ENCODE results near the gene PALM.

The PALM gene

GRCh38 chr19:778910-779653 is 70.3 kb downstream of the PALM start:
- H2BK12ac ChIP-seq (ENCODE audit: low read length) = peak overlapping the region; percentile 95
- DNase-seq = peak; percentile 96 to 98
- peak overlapping the region; percentile 88 for H2AFZ ChIP-seq (ENCODE audit: insufficient read depth, low read length, poor library complexity)
- H4K12ac ChIP-seq (ENCODE audit: low read depth, low read length) = peak overlapping the region; percentile 63
- no peaks in the 10 kb centered on the region for H3K27me3 ChIP-seq (ENCODE audit: insufficient read depth, low read length)
- peak overlapping the region; percentile 63 for H4K8ac ChIP-seq (ENCODE audit: low read depth, low read length)
- H3K4me2 ChIP-seq (ENCODE audit: low read length) = no peak overlapping the region
- H3K79me2 ChIP-seq (ENCODE audit: control insufficient read depth, insufficient read depth, low read length, poor library complexity) = peaks cover 10% of the 10 kb centered on the region
- H3K9ac ChIP-seq (ENCODE audit: low read length) = no peak overlapping the region
- no peak overlapping the region for H3K4me3 ChIP-seq (ENCODE audit: low read depth, low read length)
- no peak overlapping the region for H3K23ac ChIP-seq (ENCODE audit: low read length)
- peak overlapping the region; percentile 81 for H2AK5ac ChIP-seq (ENCODE audit: low read length)
- H4K91ac ChIP-seq (ENCODE audit: low read depth, low read length) = peak overlapping the region; percentile 92
- peak overlapping the region; percentile 11 for H3K4ac ChIP-seq (ENCODE audit: low read depth, low read length)
- peak overlapping the region; percentile 82 for H2BK120ac ChIP-seq (ENCODE audit: insufficient read depth, low read length, poor library complexity)
- peak overlapping the region; percentile 83 for H3K18ac ChIP-seq (ENCODE audit: low read length)
- no CpG with 5 or more reads among the region's 36 CpGs for WGBS (ENCODE audit: extremely low coverage, insufficient coverage, insufficient read length)
- no peaks in the 10 kb centered on the region for H3K9me3 ChIP-seq (ENCODE audit: insufficient read depth, low read depth, low read length)
- peaks cover 27% of the 10 kb centered on the region for H3K79me1 ChIP-seq (ENCODE audit: low read length)
- peaks cover 26 to 28% of the 10 kb centered on the region in 2 experiments for H3K4me1 ChIP-seq (ENCODE audit: control insufficient read depth in 1 of 2, insufficient read depth in 2 of 2, low read length in 2 of 2)
- H3K36me3 ChIP-seq (ENCODE audit: control insufficient read depth in 1 of 2, insufficient read depth in 2 of 2, low read length in 2 of 2) = no peaks in the 10 kb centered on the region
- peak overlapping the region; percentile 61 for H2BK5ac ChIP-seq (ENCODE audit: low read depth, low read length, poor library complexity)
- peak overlapping the region; percentile 45 for H3K27ac ChIP-seq (ENCODE audit: low read depth, low read length)
- peak overlapping the region; percentile 82 for H3K14ac ChIP-seq (ENCODE audit: low read length)

- Histone ChIP-seq H3K18ac (ENCODE audit: low read length) (peak overlapping the region; percentile 3), H4K8ac (ENCODE audit: low read depth, low read length) (no peak overlapping the region), H3K79me1 (ENCODE audit: low read length) (peaks cover 27% of the 10 kb centered on the region), H4K12ac (ENCODE audit: low read depth, low read length) (no peak overlapping the region), H3K23ac (ENCODE audit: low read length) (no peak overlapping the region), H2AFZ (ENCODE audit: insufficient read depth, low read length, poor library complexity) (no peak overlapping the region), H3K36me3 (ENCODE audit: control insufficient read depth in 1 of 2, insufficient read depth in 2 of 2, low read length in 2 of 2) (no peaks in the 10 kb centered on the region), H3K9me3 (ENCODE audit: insufficient read depth, low read depth, low read length) (no peaks in the 10 kb centered on the region), H2BK12ac (ENCODE audit: low read length) (peak overlapping the region; percentile 83), H3K79me2 (ENCODE audit: control insufficient read depth, insufficient read depth, low read length, poor library complexity) (peaks cover 10% of the 10 kb centered on the region), H3K4me1 (ENCODE audit: control insufficient read depth in 1 of 2, insufficient read depth in 2 of 2, low read length in 2 of 2) (peaks cover 26 to 28% of the 10 kb centered on the region in 2 experiments), H3K4me3 (ENCODE audit: low read depth, low read length) (no peak overlapping the region), H3K14ac (ENCODE audit: low read length) (peak overlapping the region; percentile 6), H3K4ac (ENCODE audit: low read depth, low read length) (peak overlapping the region; percentile 6), H2AK5ac (ENCODE audit: low read length) (peak overlapping the region; percentile 81), H3K27me3 (ENCODE audit: insufficient read depth, low read length) (no peaks in the 10 kb centered on the region), H2BK120ac (ENCODE audit: insufficient read depth, low read length, poor library complexity) (no peak overlapping the region), H4K91ac (ENCODE audit: low read depth, low read length) (peak overlapping the region; percentile 20), H3K27ac (ENCODE audit: low read depth, low read length) (no peak overlapping the region), H3K9ac (ENCODE audit: low read length) (no peak overlapping the region), H3K4me2 (ENCODE audit: low read length) (no peak overlapping the region), H2BK5ac (ENCODE audit: low read depth, low read length, poor library complexity) (no peak overlapping the region)
- no CpG with 5 or more reads among the region's 15 CpGs for WGBS (ENCODE audit: extremely low coverage, insufficient coverage, insufficient read length)
- DNase-seq = no peak
These were observed 72.2 kb downstream of the PALM start for GRCh38 chr19:780935-781334.

GRCh38 chr19:781800-782184 is 73.1 kb downstream of the PALM start:
- H4K12ac ChIP-seq (ENCODE audit: low read depth, low read length) = peak overlapping the region; percentile 6
- H3K9ac ChIP-seq (ENCODE audit: low read length) = no peak overlapping the region
- peaks cover 10% of the 10 kb centered on the region for H3K79me2 ChIP-seq (ENCODE audit: control insufficient read depth, insufficient read depth, low read length, poor library complexity)
- peak overlapping the region; percentile 49 for H3K4ac ChIP-seq (ENCODE audit: low read depth, low read length)
- peak overlapping the region; percentile 84 for H4K91ac ChIP-seq (ENCODE audit: low read depth, low read length)
- peak overlapping the region; percentile 49 for H2BK5ac ChIP-seq (ENCODE audit: low read depth, low read length, poor library complexity)
- peak overlapping the region; percentile 38 for H2AK5ac ChIP-seq (ENCODE audit: low read length)
- no peak overlapping the region for H3K4me3 ChIP-seq (ENCODE audit: low read depth, low read length)
- H2BK120ac ChIP-seq (ENCODE audit: insufficient read depth, low read length, poor library complexity) = peak overlapping the region; percentile 93
- H3K27me3 ChIP-seq (ENCODE audit: insufficient read depth, low read length) = no peaks in the 10 kb centered on the region
- WGBS (ENCODE audit: extremely low coverage, insufficient coverage, insufficient read length) = no CpG with 5 or more reads among the region's 19 CpGs
- H3K36me3 ChIP-seq (ENCODE audit: control insufficient read depth in 1 of 2, insufficient read depth in 2 of 2, low read length in 2 of 2) = no peaks in the 10 kb centered on the region
- H3K79me1 ChIP-seq (ENCODE audit: low read length) = peaks cover 27% of the 10 kb centered on the region
- no peak for DNase-seq
- H2BK12ac ChIP-seq (ENCODE audit: low read length) = peak overlapping the region; percentile 84
- H3K9me3 ChIP-seq (ENCODE audit: insufficient read depth, low read depth, low read length) = no peaks in the 10 kb centered on the region
- H3K4me1 ChIP-seq (ENCODE audit: control insufficient read depth in 1 of 2, insufficient read depth in 2 of 2, low read length in 2 of 2) = peaks cover 26 to 28% of the 10 kb centered on the region in 2 experiments
- peak overlapping the region; percentile 95 for H3K27ac ChIP-seq (ENCODE audit: low read depth, low read length)
- no peak overlapping the region for H3K23ac ChIP-seq (ENCODE audit: low read length)
- H4K8ac ChIP-seq (ENCODE audit: low read depth, low read length) = peak overlapping the region; percentile 22
- H2AFZ ChIP-seq (ENCODE audit: insufficient read depth, low read length, poor library complexity) = peak overlapping the region; percentile 11
- peak overlapping the region; percentile 70 for H3K18ac ChIP-seq (ENCODE audit: low read length)
- H3K14ac ChIP-seq (ENCODE audit: low read length) = peak overlapping the region; percentile 55
- peak overlapping the region; percentile 62 for H3K4me2 ChIP-seq (ENCODE audit: low read length)

GRCh38 chr19:782185-782877 is 73.6 kb downstream of the PALM start:
- Histone ChIP-seq H3K14ac (ENCODE audit: low read length) (peak overlapping the region; percentile 55), H3K4ac (ENCODE audit: low read depth, low read length) (peak overlapping the region; percentile 9), H3K4me1 (ENCODE audit: control insufficient read depth in 1 of 2, insufficient read depth in 2 of 2, low read length in 2 of 2) (peaks cover 26 to 28% of the 10 kb centered on the region in 2 experiments), H2BK12ac (ENCODE audit: low read length) (peak overlapping the region; percentile 84), H3K79me2 (ENCODE audit: control insufficient read depth, insufficient read depth, low read length, poor library complexity) (peaks cover 10% of the 10 kb centered on the region), H4K91ac (ENCODE audit: low read depth, low read length) (peak overlapping the region; percentile 84), H3K27ac (ENCODE audit: low read depth, low read length) (peak overlapping the region; percentile 95), H3K27me3 (ENCODE audit: insufficient read depth, low read length) (no peaks in the 10 kb centered on the region), H4K8ac (ENCODE audit: low read depth, low read length) (peak overlapping the region; percentile 63), H3K79me1 (ENCODE audit: low read length) (peaks cover 28% of the 10 kb centered on the region), H4K12ac (ENCODE audit: low read depth, low read length) (peak overlapping the region; percentile 6), H2BK120ac (ENCODE audit: insufficient read depth, low read length, poor library complexity) (peak overlapping the region; percentile 93), H3K9me3 (ENCODE audit: insufficient read depth, low read depth, low read length) (no peaks in the 10 kb centered on the region), H3K36me3 (ENCODE audit: control insufficient read depth in 1 of 2, insufficient read depth in 2 of 2, low read length in 2 of 2) (no peaks in the 10 kb centered on the region), H3K9ac (ENCODE audit: low read length) (no peak overlapping the region), H2AK5ac (ENCODE audit: low read length) (peak overlapping the region; percentile 38), H2AFZ (ENCODE audit: insufficient read depth, low read length, poor library complexity) (peak overlapping the region; percentile 19), H3K4me2 (ENCODE audit: low read length) (peak overlapping the region; percentile 62), H3K23ac (ENCODE audit: low read length) (no peak overlapping the region), H2BK5ac (ENCODE audit: low read depth, low read length, poor library complexity) (peak overlapping the region; percentile 88), H3K18ac (ENCODE audit: low read length) (peak overlapping the region; percentile 70), H3K4me3 (ENCODE audit: low read depth, low read length) (peak overlapping the region; percentile 49)
- DNase-seq = peak in 1 of 2 donors; percentile 14
- WGBS (ENCODE audit: extremely low coverage, insufficient coverage, insufficient read length) = no CpG with 5 or more reads among the region's 29 CpGs
